NCI-H748 treated with DMSO at 0.1 percent for 48 hours (cell line): ENCODE measurements around the gene MSRB2.
A peak's percentile ranks its signal among the peaks of the same experiment; 100 is the strongest.

ENCODE experiments used
- DNase-seq: peaks from one replicate; lab custom pipeline; 2025; lab: John Stamatoyannopoulos, UW

The MSRB2 gene

GRCh38 chr10:23111517-23112286, 16.3 kb downstream of the MSRB2 start:
- DNase-seq = no peak

- DNase-seq = no peak
These were observed 19.0 kb downstream of the MSRB2 start for GRCh38 chr10:23114228-23114850.

GRCh38 chr10:23116486-23117205, 21.3 kb downstream of the MSRB2 start:
- DNase-seq = no peak

- no peak for DNase-seq
These were observed 24.9 kb downstream of the MSRB2 start for GRCh38 chr10:23120001-23120934.

- DNase-seq = no peak
These were observed 25.8 kb downstream of the MSRB2 start for GRCh38 chr10:23121135-23121534.

GRCh38 chr10:23136462-23136861, 41.1 kb downstream of the MSRB2 start:
- DNase-seq = no peak

GRCh38 chr10:23139677-23140076, 44.3 kb downstream of the MSRB2 start:
- no peak for DNase-seq

GRCh38 chr10:23141995-23142394, 46.6 kb downstream of the MSRB2 start:
- no peak for DNase-seq

GRCh38 chr10:23146258-23146657, 50.9 kb downstream of the MSRB2 start:
- DNase-seq = no peak

- DNase-seq = no peak
These were observed 51.7 kb downstream of the MSRB2 start for GRCh38 chr10:23147035-23147434.

- DNase-seq = no peak
These were observed 52.8 kb downstream of the MSRB2 start for GRCh38 chr10:23148214-23148613.

- no peak for DNase-seq
These were observed 54.7 kb downstream of the MSRB2 start for GRCh38 chr10:23150091-23150490.

- no peak for DNase-seq
These were observed 55.2 kb downstream of the MSRB2 start for GRCh38 chr10:23150610-23151009.

GRCh38 chr10:23151071-23151470, 55.7 kb downstream of the MSRB2 start:
- no peak for DNase-seq

- no peak for DNase-seq
These were observed 59.8 kb downstream of the MSRB2 start for GRCh38 chr10:23155169-23155568.

- no peak for DNase-seq
These were observed 61.2 kb downstream of the MSRB2 start for GRCh38 chr10:23156447-23157150.

GRCh38 chr10:23157239-23157681, 61.9 kb downstream of the MSRB2 start:
- DNase-seq = no peak

GRCh38 chr10:23157691-23158369, 62.5 kb downstream of the MSRB2 start:
- DNase-seq = peak; percentile 49

GRCh38 chr10:23158370-23158769, 63.0 kb downstream of the MSRB2 start:
- peak; percentile 40 for DNase-seq

GRCh38 chr10:23171232-23171876, 76.0 kb downstream of the MSRB2 start:
- no peak for DNase-seq
